ENCODE data around the gene ANKRD40CL. TPM values are rescaled to one million over a fixed set of nuclear protein-coding genes. Genes with fewer than 3 reads are reported as not detected.

Gene ANKRD40CL
- total and polyA plus RNA-seq, 9 of the 15 experiments (the other 6 are each of a cell fraction or from before 2014, with no cell fraction given) = not detected

GRCh38 chr17:50763716-50764475 lies 3.4 kb downstream of the ANKRD40CL start:
- WGBS (ENCODE audit: insufficient coverage, low coverage, missing lambda C conversion rate) = 12% methylated on average over 2 of the region's 2 CpGs
- no peak overlapping the region for H3K4me3 ChIP-seq

DNA sequence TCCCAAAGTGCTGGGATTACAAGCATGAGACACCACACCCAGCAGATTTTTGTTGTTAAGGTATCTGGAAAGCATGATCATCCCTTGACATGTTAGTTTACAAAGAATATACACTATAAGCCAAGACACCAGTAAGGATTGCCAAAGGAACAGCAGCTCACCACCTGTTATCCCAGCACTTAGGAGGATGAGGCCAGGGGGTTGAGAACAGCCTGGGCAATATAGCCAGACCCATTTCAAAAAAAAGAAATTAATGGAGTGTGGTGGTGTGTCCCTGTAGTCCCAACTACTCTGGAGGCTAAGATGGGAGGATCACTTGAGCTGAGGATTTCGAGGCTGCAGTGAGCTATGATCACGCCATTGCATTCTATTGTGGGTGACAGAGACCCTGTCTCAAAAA lies 5.1 kb downstream of the ANKRD40CL start:
- Histone ChIP-seq H3K9me3 (replicated peaks; ENCODE audit: control insufficient read depth, insufficient read depth, low read depth, low read length) (no peaks in the 10 kb centered on the region), H3K9me1 (ENCODE audit: control insufficient read depth, insufficient read depth, low read length) (no peaks in the 10 kb centered on the region), H4K20me1 (replicated peaks; ENCODE audit: control insufficient read depth, insufficient read depth, low read length) (no peaks in the 10 kb centered on the region), H3K36me3 (ENCODE audit: control insufficient read depth, insufficient read depth, low read length) (no peaks in the 10 kb centered on the region), H3K4me2 (ENCODE audit: insufficient read depth, low read length) (no peak overlapping the region), H3K4me3 (no peak overlapping the region), H3K27ac (ENCODE audit: extremely low read depth, low read depth, low read length) (no peak overlapping the region), H3K4me1 (replicated peaks in 1 of 2; ENCODE audit: control insufficient read depth in 2 of 2, insufficient read depth in 2 of 2, low read length in 2 of 2) (peaks cover 5 to 8% of the 10 kb centered on the region in 2 experiments; a peak in 3 of 5 replicates), H3K27me3 (ENCODE audit: control insufficient read depth in 2 of 2, insufficient read depth in 2 of 2, low read length in 2 of 2) (no peaks in the 10 kb centered on the region), H3K79me2 (ENCODE audit: control insufficient read depth, insufficient read depth, low read length) (no peaks in the 10 kb centered on the region), H3K9ac (ENCODE audit: insufficient read depth in 1 of 2, low read depth in 2 of 2, low read length in 2 of 2) (no peak overlapping the region), H2AFZ (ENCODE audit: low read depth, low read length) (no peak overlapping the region)
- in situ Hi-C loops (cut with MboI) (no loop called here), intact Hi-C loops (cut with micrococcal nuclease) (loop anchor here (5.0 kb wide), 1 partner anchor 40 kb away; no protein-coding TSS in a partner anchor)
- FAIRE-seq = no peak
- no peak for ATAC-seq
- no TSS peak for BruUV-seq (replicated peaks)
- 53% methylated on average over 2 of the region's 2 CpGs for WGBS (ENCODE audit: insufficient coverage, low coverage, missing lambda C conversion rate)
- CTCF ChIA-PET (ENCODE audit: low intra/inter-chr PET ratio) = no interaction called here
- POLR2A ChIA-PET = interaction anchor here (0.5 to 2.2 kb wide), 5 partner anchors 11 to 70 kb away, joined by 3 to 8 read pairs (median 5); no protein-coding TSS in a partner anchor
- DNase-seq (ENCODE audit: extremely low read depth in 1 of 4, low spot score in 3 of 4) = no peak
- peak; percentile 70; the same call in 1 of the 2 replicates for TF ChIP-seq ZNF184 (CRISPR knock-in tag; IDR thresholded peaks at IDR 0.05)
- TF ChIP-seq JUND (IDR thresholded peaks at IDR 0.05; ENCODE audit: borderline replicate concordance, low read depth, low read length) = no peak
- TF ChIP-seq JUND (tag; IDR thresholded peaks at IDR 0.05; ENCODE audit: borderline replicate concordance, low read depth, low read length) = no peak
- no peak for TF ChIP-seq ZNF212 (CRISPR knock-in tag; IDR thresholded peaks at IDR 0.05)
- TF ChIP-seq ZNF174 (CRISPR knock-in tag; IDR thresholded peaks at IDR 0.05) = no peak
- TF ChIP-seq, protein P1, sequence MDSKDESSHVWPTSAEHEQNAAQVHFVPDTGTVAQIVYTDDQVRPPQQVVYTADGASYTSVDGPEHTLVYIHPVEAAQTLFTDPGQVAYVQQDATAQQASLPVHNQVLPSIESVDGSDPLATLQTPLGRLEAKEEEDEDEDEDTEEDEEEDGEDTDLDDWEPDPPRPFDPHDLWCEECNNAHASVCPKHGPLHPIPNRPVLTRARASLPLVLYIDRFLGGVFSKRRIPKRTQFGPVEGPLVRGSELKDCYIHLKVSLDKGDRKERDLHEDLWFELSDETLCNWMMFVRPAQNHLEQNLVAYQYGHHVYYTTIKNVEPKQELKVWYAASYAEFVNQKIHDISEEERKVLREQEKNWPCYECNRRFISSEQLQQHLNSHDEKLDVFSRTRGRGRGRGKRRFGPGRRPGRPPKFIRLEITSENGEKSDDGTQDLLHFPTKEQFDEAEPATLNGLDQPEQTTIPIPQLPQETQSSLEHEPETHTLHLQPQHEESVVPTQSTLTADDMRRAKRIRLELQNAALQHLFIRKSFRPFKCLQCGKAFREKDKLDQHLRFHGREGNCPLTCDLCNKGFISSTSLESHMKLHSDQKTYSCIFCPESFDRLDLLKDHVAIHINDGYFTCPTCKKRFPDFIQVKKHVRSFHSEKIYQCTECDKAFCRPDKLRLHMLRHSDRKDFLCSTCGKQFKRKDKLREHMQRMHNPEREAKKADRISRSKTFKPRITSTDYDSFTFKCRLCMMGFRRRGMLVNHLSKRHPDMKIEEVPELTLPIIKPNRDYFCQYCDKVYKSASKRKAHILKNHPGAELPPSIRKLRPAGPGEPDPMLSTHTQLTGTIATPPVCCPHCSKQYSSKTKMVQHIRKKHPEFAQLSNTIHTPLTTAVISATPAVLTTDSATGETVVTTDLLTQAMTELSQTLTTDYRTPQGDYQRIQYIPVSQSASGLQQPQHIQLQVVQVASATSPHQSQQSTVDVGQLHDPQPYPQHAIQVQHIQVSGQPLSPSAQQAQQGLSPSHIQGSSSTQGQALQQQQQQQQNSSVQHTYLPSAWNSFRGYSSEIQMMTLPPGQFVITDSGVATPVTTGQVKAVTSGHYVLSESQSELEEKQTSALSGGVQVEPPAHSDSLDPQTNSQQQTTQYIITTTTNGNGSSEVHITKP (IDR thresholded peaks at IDR 0.05; ENCODE audit: partially characterized antibody) = no peak
- no peak for TF ChIP-seq U2AF1 (optimal IDR thresholded peaks at IDR 0.05; ENCODE audit: low read depth, low read length)
- TF ChIP-seq ZNF79 (CRISPR knock-in tag; IDR thresholded peaks at IDR 0.05; ENCODE audit: low read depth) = no peak

More at GRCh38 chr17:50763716-50764475, 3.4 kb downstream of the ANKRD40CL start:
- intact Hi-C loops (cut with micrococcal nuclease) (loop anchor here (5.0 kb wide), 1 partner anchor 42 kb away; no protein-coding TSS in a partner anchor), in situ Hi-C loops (cut with MboI) (no loop called here)
- ATAC-seq (no peak), FAIRE-seq (peak; percentile 44), DNase-seq (ENCODE audit: extremely low read depth in 1 of 4, low spot score in 3 of 4) (no peak)
- no TSS peak for BruUV-seq (replicated peaks)
- H3K9ac ChIP-seq (ENCODE audit: insufficient read depth in 1 of 2, low read depth in 2 of 2, low read length in 2 of 2) = no peak overlapping the region
- H3K79me2 ChIP-seq (ENCODE audit: control insufficient read depth, insufficient read depth, low read length) = no peaks in the 10 kb centered on the region
- H3K36me3 ChIP-seq (ENCODE audit: control insufficient read depth, insufficient read depth, low read length) = no peaks in the 10 kb centered on the region
- H4K20me1 ChIP-seq (replicated peaks; ENCODE audit: control insufficient read depth, insufficient read depth, low read length) = no peaks in the 10 kb centered on the region
- H3K27ac ChIP-seq (ENCODE audit: extremely low read depth, low read depth, low read length) = no peak overlapping the region
- H3K4me2 ChIP-seq (ENCODE audit: insufficient read depth, low read length) = no peak overlapping the region
- H3K9me3 ChIP-seq (replicated peaks; ENCODE audit: control insufficient read depth, insufficient read depth, low read depth, low read length) = no peaks in the 10 kb centered on the region
- no peaks in the 10 kb centered on the region for H3K9me1 ChIP-seq (ENCODE audit: control insufficient read depth, insufficient read depth, low read length)
- no peaks in the 10 kb centered on the region for H3K27me3 ChIP-seq (ENCODE audit: control insufficient read depth in 2 of 2, insufficient read depth in 2 of 2, low read length in 2 of 2)
- POLR2A ChIA-PET = interaction anchor here (1.1 to 2.0 kb wide), 5 partner anchors 9 to 102 kb away, joined by 3 to 8 read pairs (median 7); partner anchors contain the start of gene TOB1
- H3K4me1 ChIP-seq (replicated peaks in 1 of 2; ENCODE audit: control insufficient read depth in 2 of 2, insufficient read depth in 2 of 2, low read length in 2 of 2) = peaks cover 5 to 8% of the 10 kb centered on the region in 2 experiments; a peak in 3 of 5 replicates
- CTCF ChIA-PET (ENCODE audit: low intra/inter-chr PET ratio) = no interaction called here
- no peak for TF ChIP-seq MTA2 (IDR thresholded peaks at IDR 0.05; ENCODE audit: low read depth)
- TF ChIP-seq RUNX1 (IDR thresholded peaks at IDR 0.05; ENCODE audit: low read depth) = no peak
- no peak for TF ChIP-seq CEBPG (CRISPR knock-in tag; IDR thresholded peaks at IDR 0.05)
- 0 out of 4 replicates have a peak, but pooled peaks of 1 of the 2 experiments have one; percentile 2 for TF ChIP-seq CEBPG (tag; conservative IDR thresholded peaks at IDR 0.05 in 1 of 2, IDR thresholded peaks at IDR 0.05 in 1 of 2)
- TF ChIP-seq NR2C2 (CRISPR knock-in tag; IDR thresholded peaks at IDR 0.05) = no peak
- TF ChIP-seq NR2C2 (tag; IDR thresholded peaks at IDR 0.05) = no peak
- peak; percentile 30; the same call in 1 of the 2 replicates for TF ChIP-seq SPI1 (IDR thresholded peaks at IDR 0.05; ENCODE audit: borderline replicate concordance, low read depth, low read length)
- peak; percentile 89 for TF ChIP-seq NFIC (IDR thresholded peaks at IDR 0.05)
- peak; percentile 4 for TF ChIP-seq TBP (optimal IDR thresholded peaks at IDR 0.05; ENCODE audit: low read depth, low read length)
- no peak overlapping the region; the same call in 1 of the 2 replicates for H2AFZ ChIP-seq (ENCODE audit: low read depth, low read length)

Data from K562 (cell line).